ENCODE results near the gene RAP1A.
A peak's percentile ranks its signal among the peaks of the same experiment; 100 is the strongest.

The RAP1A gene

DNA sequence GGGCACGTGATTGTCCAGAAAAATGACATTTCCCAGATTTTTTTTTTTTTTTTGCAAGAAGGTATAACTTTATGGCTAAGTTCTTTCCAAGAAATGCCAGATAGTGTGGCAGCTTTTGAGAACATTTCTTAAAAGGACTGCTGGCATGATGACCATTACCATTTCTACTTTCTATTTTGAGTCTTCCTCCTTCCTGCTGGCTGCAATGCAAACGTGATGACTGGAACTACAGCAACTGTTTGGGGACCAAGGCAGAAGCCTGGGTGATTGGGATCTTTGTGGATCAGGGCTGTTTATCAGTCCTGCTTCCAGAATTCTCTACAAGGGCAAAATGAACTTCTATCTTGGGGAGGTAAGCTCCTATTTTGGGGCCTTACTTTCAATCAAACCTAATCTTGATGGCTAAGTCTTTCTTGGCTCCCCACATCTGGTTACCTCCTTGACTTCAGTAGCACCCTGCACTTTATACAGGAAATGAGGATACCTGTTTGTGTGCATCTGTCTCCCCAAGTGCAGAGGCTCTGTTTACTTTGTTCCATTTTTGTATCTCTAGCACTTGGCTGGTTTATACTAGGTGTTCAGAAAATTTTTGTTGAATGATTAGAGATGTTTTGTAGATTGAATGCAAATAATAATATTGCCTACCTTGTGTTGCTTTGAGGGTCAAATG lies 132.5 kb downstream of the RAP1A start:
- TF ChIP-seq, protein P1, sequence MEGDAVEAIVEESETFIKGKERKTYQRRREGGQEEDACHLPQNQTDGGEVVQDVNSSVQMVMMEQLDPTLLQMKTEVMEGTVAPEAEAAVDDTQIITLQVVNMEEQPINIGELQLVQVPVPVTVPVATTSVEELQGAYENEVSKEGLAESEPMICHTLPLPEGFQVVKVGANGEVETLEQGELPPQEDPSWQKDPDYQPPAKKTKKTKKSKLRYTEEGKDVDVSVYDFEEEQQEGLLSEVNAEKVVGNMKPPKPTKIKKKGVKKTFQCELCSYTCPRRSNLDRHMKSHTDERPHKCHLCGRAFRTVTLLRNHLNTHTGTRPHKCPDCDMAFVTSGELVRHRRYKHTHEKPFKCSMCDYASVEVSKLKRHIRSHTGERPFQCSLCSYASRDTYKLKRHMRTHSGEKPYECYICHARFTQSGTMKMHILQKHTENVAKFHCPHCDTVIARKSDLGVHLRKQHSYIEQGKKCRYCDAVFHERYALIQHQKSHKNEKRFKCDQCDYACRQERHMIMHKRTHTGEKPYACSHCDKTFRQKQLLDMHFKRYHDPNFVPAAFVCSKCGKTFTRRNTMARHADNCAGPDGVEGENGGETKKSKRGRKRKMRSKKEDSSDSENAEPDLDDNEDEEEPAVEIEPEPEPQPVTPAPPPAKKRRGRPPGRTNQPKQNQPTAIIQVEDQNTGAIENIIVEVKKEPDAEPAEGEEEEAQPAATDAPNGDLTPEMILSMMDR (IDR thresholded peaks at IDR 0.05; ENCODE audit: unreplicated experiment in 3 of 3), result no peak
- Mint-ChIP-seq H3K9me3 (no peaks in the 10 kb centered on the region), H3K4me3 (no peak overlapping the region), H3K27me3 (ENCODE audit: low read depth) (peaks cover 7% of the 10 kb centered on the region), H3K4me1 (peaks cover 43% of the 10 kb centered on the region), H3K27ac (no peak overlapping the region), H3K36me3 (ENCODE audit: low read depth) (no peaks in the 10 kb centered on the region)

DNA sequence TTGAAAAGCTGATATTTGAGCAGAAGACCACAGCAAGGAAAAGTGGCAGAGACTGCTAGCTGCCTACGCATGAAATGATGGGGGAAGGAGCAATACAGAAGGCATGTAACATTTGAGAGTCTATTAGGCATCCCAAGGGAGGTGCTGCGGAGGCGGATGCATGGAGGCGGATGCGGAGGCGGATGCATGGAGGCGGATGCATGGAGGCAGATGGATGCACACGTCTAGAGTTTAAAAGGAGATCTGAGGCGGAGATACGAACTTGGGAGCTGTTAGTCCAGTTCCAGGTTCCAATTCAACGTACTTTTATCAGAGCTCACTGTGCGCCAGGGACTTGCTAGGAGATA lies 135.4 kb downstream of the RAP1A start:
- TF ChIP-seq, protein P1 (IDR thresholded peaks at IDR 0.05; ENCODE audit: unreplicated experiment in 3 of 3), result no peak
- H3K9me3 Mint-ChIP-seq, result no peaks in the 10 kb centered on the region
- peaks cover 7% of the 10 kb centered on the region for H3K27me3 Mint-ChIP-seq (ENCODE audit: low read depth)
- peaks cover 14% of the 10 kb centered on the region for H3K36me3 Mint-ChIP-seq (ENCODE audit: low read depth)
- H3K4me1 Mint-ChIP-seq, result peaks cover 24% of the 10 kb centered on the region
- peak overlapping the region; percentile 93 to 98 (median 98) for H3K27ac Mint-ChIP-seq
- peak overlapping the region; percentile 96 to 97 (median 97) for H3K4me3 Mint-ChIP-seq

DNA sequence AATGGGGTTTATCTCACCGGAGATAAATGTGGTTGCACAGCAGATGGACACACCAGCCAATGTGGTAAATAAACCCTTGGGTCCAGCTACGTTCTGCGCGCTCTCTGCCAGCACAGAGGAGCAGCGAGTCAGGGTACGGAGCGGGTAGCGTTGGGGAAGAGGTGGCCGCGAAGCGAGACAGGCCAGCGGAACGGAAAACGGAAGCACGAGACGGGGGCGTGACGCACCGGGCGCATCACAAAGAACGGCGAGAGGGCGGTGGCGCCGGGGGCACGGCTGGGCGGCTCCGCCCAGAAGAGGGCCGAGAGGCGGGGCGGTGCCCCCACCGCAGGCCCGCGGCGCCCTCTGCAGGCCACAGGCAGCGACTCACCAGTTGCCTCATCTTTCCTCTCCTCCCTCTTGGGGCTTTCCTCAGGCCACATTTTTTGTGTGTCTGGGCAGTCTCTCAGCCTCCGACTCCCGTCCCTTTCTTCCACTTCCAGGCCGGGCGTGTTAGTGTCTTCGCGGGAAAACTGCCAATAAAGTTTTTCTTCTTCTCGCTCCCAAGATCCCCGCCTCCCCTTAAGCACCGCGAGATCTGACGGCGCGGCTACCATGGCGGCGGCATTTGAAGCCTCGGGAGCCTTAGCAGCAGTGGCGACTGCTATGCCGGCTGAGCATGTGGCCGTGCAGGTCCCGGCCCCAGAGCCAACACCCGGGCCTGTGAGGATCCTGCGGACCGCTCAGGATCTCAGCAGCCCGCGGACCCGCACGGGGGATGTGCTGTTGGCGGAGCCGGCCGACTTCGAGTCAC lies 135.9 kb downstream of the RAP1A start, which contains the start of gene DDX20:
DDX20 (plus strand) TSS at position 571 of the 793 bp plus-strand sequence; CDS start at position 595, 24 bp downstream.
- TF ChIP-seq, protein P1 (IDR thresholded peaks at IDR 0.05; ENCODE audit: unreplicated experiment in 3 of 3), result peak; percentile 91 to 96 (median 95)
- H3K36me3 Mint-ChIP-seq (ENCODE audit: low read depth), result peaks cover 20% of the 10 kb centered on the region
- peaks cover 7% of the 10 kb centered on the region for H3K27me3 Mint-ChIP-seq (ENCODE audit: low read depth)
- peak within 1 kb of the TSS; percentile 93 to 98 (median 98) for H3K27ac Mint-ChIP-seq
- peak within 1 kb of the TSS; percentile 96 to 97 (median 97) for H3K4me3 Mint-ChIP-seq
- H3K9me3 Mint-ChIP-seq, result no peaks in the 10 kb centered on the region
- H3K4me1 Mint-ChIP-seq, result peaks cover 21% of the 10 kb centered on the region

DNA sequence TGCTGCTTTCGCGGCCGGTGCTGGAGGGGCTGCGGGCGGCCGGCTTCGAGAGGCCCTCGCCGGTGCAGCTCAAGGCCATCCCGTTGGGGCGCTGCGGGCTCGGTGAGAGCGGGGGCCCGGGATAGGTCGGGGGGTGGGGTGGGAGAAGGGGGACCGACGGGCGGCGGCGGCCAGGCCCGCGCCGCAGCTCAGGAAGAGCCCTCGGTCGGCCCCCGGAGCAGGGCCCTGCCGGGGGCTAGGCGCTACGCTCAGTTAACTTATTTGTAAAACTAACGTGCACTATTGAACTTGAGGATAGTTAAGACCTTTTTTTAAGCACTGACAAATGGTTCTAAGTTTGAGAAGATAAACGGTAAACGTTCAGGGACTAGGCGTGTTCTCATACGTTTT lies 136.5 kb downstream of the RAP1A start:
- Mint-ChIP-seq H3K27me3 (ENCODE audit: low read depth) (peaks cover 4% of the 10 kb centered on the region), H3K36me3 (ENCODE audit: low read depth) (peaks cover 25% of the 10 kb centered on the region), H3K4me3 (peak overlapping the region; percentile 96 to 97 (median 97)), H3K4me1 (peaks cover 16% of the 10 kb centered on the region), H3K9me3 (no peaks in the 10 kb centered on the region), H3K27ac (peak overlapping the region; percentile 67 to 93 (median 85))
- TF ChIP-seq, protein P1 (IDR thresholded peaks at IDR 0.05; ENCODE audit: unreplicated experiment in 3 of 3), result no peak

DNA sequence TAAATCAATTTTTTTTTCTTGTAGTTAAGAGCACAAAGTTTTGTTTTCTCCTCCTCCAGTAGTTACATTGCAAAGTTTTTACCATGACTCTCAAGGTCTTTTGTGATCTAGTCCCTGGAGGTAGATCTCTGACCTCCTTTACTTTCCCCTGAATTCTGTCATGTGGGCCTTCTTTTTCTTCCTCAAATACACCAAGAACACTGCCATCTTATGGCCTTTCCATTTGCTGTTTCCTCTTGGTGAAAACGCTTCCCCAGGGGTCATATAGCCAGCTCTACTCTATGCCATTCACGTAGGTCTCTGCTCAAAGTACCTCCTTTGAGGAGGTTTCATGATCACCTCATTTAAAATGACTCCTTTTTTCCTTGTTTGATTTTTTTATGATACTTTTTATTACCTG lies 138.8 kb downstream of the RAP1A start:
- Mint-ChIP-seq H3K27me3 (ENCODE audit: low read depth) (no peaks in the 10 kb centered on the region), H3K36me3 (ENCODE audit: low read depth) (peaks cover 43% of the 10 kb centered on the region), H3K27ac (peak overlapping the region in 2 of 3 experiments; percentile 16 to 31), H3K4me1 (peaks cover 16% of the 10 kb centered on the region), H3K4me3 (peak overlapping the region; percentile 66 to 83 (median 77)), H3K9me3 (no peaks in the 10 kb centered on the region)
- TF ChIP-seq, protein P1 (IDR thresholded peaks at IDR 0.05; ENCODE audit: unreplicated experiment in 3 of 3), result peak in 1 of 3 experiments; percentile 20
